Right lung (tissue), 10 donors: Measurements from ENCODE around the gene POLE4. TPM values are rescaled to one million over a fixed set of nuclear protein-coding genes. Genes with fewer than 3 reads are reported as not detected.
A peak's percentile ranks its signal among the peaks of the same experiment; 100 is the strongest.

Source experiments
- DNase-seq, 2 donors: peaks; one replicate each; pipeline ENCODE4 v3.0.0-alpha.2; 2013
- long read RNA-seq, 8 donors: transcript quantifications; one replicate each; lab custom pipeline, GENCODE V29; 2026
- polyA plus RNA-seq, 5 donors: library from polyadenylated mRNA; unstranded; fragments of 120-200 nt; gene quantifications; one replicate each; pipeline versions ENCODE4 v1.2.1 to v1.2.3, GENCODE V29; 2013; ENCODE audit warnings: inconsistent platforms in 1 of 5, low replicate concordance in 1 of 5; ENCODE audit not compliant: insufficient read length in 5 of 5, insufficient read depth in 1 of 5

The POLE4 gene
- 10 to 100 TPM; 37.4 to 56.3 (median 50.6) TPM for polyA plus RNA-seq
- long read RNA-seq, donor 1, transcript POLE4-205 (4 exons, 1,248 nt) = major isoform, 42 of 72 reads
- long read RNA-seq, donor 1, partial matches to known transcripts = 28 of 72 reads
- long read RNA-seq, donor 1, other reads (novel, unspliced or antisense) = 0 of 72 reads
- long read RNA-seq, donor 2, transcript POLE4-205 (4 exons, 1,248 nt) = major isoform, 18 of 19 reads
- long read RNA-seq, donor 2, partial matches to known transcripts = 0 of 19 reads
- long read RNA-seq, donor 2, other reads (novel, unspliced or antisense) = 0 of 19 reads
- long read RNA-seq, donor 3, transcript POLE4-205 (4 exons, 1,248 nt) = major isoform, 25 of 31 reads
- long read RNA-seq, donor 3, partial matches to known transcripts = 5 of 31 reads
- long read RNA-seq, donor 3, other reads (novel, unspliced or antisense) = 0 of 31 reads
- long read RNA-seq, donor 4, transcript POLE4-205 (4 exons, 1,248 nt) = major isoform, 17 of 23 reads
- long read RNA-seq, donor 4, partial matches to known transcripts = 6 of 23 reads
- long read RNA-seq, donor 4, other reads (novel, unspliced or antisense) = 0 of 23 reads
- long read RNA-seq, donor 5, transcript POLE4-205 (4 exons, 1,248 nt) = major isoform, 58 of 66 reads
- long read RNA-seq, donor 5, partial matches to known transcripts = 5 of 66 reads
- long read RNA-seq, donor 5, other reads (novel, unspliced or antisense) = 0 of 66 reads
- long read RNA-seq, donor 6, transcript POLE4-205 (4 exons, 1,248 nt) = major isoform, 38 of 44 reads
- long read RNA-seq, donor 6, partial matches to known transcripts = 5 of 44 reads
- long read RNA-seq, donor 6, other reads (novel, unspliced or antisense) = 0 of 44 reads
- long read RNA-seq, donor 7, transcript POLE4-205 (4 exons, 1,248 nt) = major isoform, 29 of 29 reads
- long read RNA-seq, donor 7, partial matches to known transcripts = 0 of 29 reads
- long read RNA-seq, donor 7, other reads (novel, unspliced or antisense) = 0 of 29 reads
- long read RNA-seq, donor 8, transcript POLE4-205 (4 exons, 1,248 nt) = major isoform, 12 of 12 reads
- long read RNA-seq, donor 8, partial matches to known transcripts = 0 of 12 reads
- long read RNA-seq, donor 8, other reads (novel, unspliced or antisense) = 0 of 12 reads

- peak; percentile 90 to 93 for DNase-seq
Measured at GRCh38 chr2:74958274-74959105, at the start of gene POLE4. POLE4 (plus strand) TSS chr2:74958643; CDS start chr2:74958680, 37 bp downstream.

DNA sequence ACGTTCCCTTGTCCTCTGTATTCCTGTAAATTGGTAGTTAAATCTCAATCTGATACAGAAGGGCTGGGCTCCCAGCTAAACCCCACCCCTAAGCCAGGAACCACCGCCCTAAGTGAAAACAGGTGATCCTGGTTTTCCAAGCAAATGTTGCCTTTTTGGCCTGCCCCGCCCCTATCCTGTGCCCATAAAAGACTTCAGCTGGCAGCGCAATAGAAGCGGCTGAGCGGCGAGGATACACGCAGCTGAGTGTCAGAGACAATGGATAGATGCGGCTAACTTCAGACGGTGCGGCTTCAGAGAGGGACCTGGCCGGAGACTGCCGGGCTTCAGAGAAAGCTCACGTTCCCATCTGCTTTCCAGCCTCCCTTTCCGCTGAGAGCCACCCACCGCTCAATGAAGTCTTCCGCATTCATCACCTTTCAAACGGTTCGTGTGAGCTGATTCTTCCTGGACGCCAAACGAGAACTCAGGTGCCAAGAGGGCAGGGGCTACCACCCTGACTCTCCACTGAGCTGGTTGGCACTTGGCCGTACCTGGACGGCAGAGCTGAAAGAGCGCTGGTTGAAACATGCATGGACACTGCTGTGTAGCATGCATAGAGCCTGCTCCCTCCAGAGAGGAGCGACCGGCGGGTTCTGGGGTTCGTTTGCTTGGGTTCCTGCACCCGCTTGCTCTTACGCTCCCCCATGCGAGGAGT is 49.5 kb upstream of the POLE4 start:
- no peak for DNase-seq

DNA sequence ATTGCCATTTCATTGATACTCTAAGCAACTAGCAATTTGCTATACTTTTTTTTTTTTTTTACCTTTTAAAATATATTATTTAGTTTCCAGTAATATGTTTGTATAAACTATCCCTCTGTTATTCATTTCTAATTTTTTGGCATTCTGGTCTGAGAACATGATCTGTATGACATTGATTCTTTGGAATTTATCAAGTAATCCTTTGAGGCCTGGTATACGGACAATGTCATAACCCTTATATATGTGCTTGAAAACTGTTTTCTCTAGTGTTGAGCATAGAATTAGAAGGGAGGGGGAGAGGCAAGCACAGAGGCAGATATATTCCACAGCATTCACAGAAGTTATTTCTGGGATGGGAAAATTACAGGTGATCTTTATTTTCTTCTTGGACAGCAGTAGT is 48.2 kb upstream of the POLE4 start:
- DNase-seq = no peak

GRCh38 chr2:74911061-74911460 is 47.4 kb upstream of the POLE4 start:
- no peak for DNase-seq

DNA sequence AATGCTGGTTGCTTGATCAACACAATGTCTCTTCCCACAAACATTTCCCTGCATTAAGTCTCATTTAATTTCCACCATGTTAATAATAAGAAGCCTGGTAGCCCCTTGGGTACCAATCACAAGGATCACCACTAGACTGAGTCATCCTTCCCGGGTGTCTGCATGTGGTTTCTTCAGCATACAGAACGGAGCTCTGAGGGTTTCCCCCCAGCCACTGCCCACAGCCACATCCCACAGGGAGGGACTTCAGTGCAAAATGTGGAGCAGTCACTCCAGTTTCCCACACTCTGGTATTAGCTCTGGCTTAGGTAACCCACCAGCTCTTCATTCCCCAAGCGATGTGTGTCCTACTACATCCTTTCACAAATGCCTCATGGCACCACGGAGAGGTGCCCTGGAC is 42.7 kb upstream of the POLE4 start:
- DNase-seq = no peak

DNA sequence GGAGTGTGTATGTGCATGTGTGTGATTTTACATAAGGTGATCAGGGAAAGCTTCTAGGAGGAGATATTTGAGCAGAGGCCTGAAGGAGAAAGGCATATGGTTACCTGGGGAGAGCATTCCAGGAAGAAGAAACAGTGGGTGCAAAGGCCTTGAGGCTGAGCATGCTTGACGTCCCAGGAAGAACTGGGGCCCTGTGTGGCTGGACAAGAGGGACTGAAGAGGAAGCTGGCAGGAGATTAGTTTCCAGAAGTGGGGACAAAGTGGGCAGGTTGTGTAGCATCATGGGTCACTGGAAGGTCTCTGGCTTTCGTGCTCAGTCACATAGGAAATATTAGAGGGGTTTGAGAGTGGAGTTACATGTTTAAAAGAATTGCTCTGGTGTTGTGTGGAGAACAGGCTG is 42.0 kb upstream of the POLE4 start:
- DNase-seq = no peak

GRCh38 chr2:74917702-74918619 is 40.5 kb upstream of the POLE4 start:
- no peak for DNase-seq

DNA sequence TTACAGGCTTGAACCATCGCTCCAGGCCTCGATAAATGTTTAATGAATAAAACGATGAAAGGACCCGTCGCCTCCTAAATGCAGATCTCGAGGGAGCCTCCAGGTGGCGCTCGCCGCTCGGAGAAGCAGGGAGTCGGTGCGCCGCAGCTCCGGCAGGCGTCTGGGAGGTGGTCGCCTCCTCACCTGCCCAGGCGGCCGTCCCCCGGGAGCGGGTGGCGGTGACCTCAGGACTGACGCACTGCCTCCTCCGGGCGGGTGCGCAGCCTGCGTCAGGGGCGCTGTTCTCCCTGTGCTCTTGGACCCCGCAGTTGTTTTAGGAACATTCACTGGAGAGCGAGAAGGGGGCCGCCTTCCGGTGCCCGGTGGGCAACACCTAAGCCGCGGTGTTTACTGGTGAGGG is 38.6 kb upstream of the POLE4 start:
- DNase-seq = peak; percentile 26 to 38

DNA sequence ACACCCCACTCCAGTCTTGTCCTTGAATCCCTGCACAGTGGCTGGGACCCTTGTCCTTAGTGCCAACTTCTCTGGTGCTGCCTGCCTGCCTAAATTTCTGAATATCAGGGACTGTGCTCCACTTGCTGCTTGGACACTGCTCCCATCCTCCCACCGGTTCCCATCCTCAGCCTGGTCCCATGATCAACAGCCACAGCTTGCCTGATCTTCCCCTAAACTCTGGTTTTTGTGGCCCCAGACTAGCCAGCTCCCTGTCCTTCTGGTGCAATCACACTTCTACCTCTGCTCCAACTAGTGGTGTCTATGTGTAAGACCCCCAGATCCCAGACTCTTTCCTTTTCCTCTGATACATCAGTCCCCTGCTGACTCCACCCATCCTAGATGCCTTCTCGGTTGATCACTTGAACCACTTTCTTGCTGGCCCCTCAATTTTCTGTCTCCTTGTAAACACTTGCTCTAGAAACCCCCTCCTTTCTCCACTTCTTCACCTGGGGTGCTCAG is 37.2 kb upstream of the POLE4 start:
- no peak for DNase-seq

- no peak for DNase-seq
Measured at GRCh38 chr2:74922592-74923227, 35.7 kb upstream of the POLE4 start.

DNA sequence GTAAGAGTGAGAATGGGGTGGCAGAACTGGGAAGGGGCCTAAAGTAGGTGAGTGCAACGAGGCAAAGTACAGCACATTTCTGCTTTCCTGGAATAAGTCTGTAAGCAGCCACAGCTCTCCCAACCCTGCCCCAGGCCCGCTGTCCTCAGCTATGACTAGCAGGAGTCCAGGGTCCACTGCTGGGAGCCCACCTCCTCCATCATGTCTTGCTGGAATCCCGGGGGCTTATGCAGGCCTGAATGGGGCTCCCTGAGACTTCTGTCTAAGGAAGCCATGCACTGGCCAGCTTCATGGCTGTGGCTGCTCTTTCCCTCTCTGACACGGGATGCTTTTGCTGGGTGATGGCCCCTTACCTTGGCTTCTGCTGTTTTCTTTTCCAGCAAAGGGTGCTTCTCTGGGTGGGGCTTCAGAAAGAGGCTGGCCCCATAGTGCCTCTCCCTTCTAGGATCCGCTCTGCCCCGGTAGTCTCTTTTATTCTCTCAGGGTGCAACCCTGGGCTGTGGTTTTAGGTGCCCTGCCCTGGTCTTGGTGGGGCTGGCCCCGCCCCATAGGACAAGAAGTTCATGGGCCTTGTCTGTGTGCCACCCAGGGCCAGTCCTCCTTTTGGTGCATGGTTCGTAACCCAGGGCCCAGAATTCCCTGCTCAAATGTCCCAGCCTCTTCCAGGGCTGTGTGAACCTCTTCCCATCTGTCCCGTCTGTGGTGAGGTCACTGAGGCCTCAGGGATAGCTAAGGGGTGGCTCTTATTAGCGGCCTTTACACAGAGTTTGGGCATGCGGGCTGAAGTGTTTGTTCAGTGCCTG is 33.8 kb upstream of the POLE4 start:
- DNase-seq = no peak

GRCh38 chr2:74925361-74925786 is 33.1 kb upstream of the POLE4 start:
- DNase-seq = no peak

DNA sequence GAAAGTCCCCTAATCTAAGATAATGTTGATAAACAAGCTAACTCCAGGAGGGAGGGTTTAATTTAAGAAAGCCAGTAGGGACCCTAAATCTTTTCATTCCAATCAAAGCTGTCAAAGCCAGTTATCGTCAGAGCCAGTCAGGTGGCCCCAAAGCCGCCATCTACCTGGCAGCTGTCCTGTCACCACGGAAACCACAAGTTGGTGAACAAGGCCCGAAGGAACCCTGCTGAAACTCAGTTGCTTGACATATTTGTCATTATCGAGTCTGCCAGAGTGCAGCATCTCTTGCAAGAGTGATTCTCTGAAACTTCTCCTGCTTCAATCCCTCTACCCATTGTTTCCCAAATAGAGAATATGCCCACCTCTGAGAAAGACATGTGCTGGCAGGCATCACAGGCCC is 30.8 kb upstream of the POLE4 start:
- DNase-seq = no peak

GRCh38 chr2:74930811-74931486 is 27.5 kb upstream of the POLE4 start:
- DNase-seq = no peak

DNA sequence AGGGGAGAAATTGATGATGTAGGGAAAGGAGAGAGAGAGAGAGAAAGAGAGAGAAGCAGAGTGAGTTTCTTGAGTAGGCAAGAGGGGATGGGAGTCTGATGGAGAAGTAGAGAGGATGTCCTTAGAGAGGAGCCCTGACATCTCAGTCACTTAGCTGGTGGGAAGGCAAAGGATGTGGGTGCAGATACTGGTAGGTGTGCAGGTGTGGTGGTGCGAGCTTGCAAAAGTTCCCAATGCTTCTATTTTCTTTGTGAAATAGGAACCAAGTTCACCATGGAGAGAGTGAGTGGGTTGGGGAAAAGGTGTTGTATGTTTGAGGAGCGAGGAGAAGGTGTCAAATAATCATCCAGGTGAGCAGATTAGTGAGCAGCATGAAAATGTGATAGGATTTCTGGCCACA is 26.5 kb upstream of the POLE4 start:
- DNase-seq = no peak

DNA sequence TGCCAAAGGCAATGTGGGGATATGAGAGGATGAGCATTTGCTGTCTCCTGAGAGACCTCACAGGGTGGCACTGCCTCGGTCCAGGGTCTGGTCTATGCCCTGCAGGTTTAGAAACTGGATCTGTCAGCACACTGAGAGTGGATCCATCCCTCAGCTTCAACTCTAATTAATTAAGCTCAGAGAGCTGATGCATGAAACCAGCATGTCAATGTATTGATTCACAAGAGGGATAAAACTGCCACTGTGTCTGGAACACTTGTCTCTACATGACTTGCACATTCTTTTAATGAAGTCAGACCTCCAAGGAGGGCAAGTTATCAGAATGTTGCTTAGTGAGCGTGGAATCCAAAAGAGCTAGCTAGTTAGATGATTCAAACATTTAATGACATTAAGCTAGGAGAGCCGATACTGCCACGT is 22.5 kb upstream of the POLE4 start:
- no peak for DNase-seq

DNA sequence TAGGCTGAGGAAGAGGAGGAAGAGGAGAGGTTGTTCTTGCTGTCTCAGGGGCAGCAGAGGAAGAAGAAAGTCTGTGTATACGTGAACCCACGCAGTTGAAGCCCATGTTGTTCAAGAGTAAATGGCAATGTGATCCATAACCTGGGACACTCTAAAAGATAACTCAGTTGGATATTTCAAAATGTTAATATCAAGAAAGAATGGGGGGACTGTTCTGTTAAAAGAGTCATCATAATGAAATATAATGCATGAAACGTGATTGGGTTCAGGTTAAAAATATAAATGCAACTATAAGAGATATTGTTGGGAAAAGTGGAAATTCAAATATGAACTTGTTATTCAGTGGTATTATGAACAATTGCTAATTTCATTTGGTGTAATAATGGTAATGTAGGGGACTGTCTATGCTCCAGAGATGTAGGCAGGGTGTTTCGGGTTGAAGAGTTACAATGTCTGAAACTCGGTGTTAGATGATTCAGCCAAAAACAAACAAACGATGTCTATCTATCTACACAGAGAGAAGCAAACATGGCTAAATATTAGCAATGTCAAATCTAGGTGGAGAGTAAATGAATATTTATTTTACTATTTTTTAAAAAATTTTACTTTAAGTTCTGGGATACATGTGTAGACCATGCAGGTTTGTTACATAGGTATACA is 21.1 kb upstream of the POLE4 start:
- DNase-seq = no peak
